Activated CD8-positive, alpha-beta memory T cell treated with anti-CD3 and anti-CD28 coated beads, Interleukin-2, amount 50 U/mL, for 1 hour (primary cell): ENCODE measurements around the gene AP3S2.
"Not testable (repeated sequence)": the region's sequence is repeated elsewhere in the genome, so short reads cannot be mapped to it uniquely, and the experiment has no call there.

Experiments
- DNase-seq: peaks from one replicate; pipeline ENCODE4 v3.0.0-alpha.2; 2020; ENCODE audit errors: extremely low read depth

AP3S2 gene

DNA sequence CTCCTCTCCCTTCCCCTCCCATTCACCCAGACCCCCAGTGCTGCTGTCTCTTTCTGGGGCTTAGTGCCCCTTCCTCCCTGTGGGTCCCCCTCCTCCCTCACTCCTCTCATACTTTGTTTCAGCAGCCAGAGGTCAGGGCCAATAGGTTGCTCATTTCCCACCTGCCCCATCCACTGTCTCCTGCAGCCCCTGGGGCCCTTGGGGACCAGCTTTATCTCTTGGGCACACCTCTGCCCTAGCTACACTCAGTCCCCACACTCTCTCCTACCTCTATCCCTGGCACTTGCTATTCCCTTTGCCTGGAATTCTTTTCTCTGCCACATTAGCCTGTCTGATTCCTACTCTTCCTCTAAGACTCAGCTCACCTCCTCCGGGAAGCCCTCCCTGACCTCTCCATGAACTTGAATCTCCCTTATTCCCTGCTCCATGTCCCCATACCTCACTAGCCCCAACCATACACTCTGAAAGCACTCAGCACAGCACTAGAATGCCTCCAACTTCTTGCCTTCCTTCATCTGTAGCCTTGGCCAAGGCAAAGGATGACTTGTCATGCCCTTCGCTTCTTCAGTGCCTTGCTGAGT lies 93.8 kb downstream of the AP3S2 start:
- no peak for DNase-seq

DNA sequence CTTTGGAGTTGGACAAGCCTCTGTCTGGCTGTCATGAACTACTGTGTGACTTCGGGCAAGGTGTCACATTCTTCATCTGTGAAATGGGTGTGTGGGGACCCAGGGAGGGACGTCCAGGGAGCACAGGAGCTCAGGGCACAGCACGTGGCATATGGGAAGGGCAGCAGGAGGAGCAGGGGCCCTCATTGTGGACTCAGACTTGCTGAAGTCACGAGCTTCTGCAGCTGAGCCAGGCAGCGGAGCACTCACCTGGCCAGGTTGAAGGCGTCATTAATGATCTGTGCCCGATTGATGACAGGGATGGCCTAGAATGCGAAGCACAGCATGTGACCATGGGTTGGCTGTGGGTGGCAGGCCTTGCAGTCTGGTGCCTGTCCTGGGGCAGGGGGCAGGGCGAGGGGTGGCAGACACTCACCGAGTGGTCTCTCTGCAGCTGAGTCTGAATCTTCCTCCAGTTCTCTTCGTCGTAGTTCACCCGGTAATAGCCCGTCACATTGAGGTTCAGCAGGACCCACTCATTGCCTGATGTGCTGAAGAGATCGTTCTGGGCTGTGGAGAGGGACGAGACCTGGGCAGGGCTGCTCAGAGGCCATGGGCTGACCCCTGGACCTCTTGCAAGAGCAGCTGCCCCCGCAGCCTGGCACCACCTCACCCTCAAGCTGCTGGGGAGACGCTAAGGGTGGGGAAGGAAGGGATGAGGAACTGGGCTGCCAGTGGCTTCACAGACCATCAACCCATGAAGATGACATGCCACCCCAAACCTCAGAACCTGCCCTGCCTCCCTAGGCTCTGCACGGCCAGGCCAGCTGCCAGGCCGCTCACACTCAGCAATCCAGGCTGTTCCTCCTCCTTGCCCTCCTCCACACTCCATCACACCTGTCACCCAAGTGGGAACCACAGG lies 94.5 kb downstream of the AP3S2 start:
- no peak for DNase-seq

DNA sequence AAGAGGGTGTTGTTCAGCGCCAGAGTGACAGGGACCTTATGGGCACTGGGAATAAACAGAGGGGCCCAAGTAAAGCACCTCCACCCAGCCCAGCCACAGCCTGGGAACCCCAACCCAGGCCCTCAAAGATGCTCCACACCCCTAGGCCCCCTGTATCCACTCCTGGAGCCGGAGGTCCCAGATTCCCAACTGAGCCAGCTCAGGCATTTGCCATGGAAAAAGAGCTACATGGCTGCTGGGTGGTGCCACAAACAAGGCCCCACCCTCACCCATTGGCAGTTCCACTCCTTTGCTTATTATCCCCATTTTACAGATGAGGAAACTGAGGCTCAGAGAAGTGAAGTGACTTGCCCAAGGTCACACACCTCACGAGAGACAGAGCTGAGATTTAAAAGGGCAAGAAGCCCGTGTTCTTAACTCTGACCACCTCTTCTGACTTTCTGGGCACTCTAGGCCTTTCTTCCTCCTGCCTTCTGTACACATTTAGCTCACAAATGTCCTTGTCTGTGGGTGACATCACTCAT lies 96.1 kb downstream of the AP3S2 start:
- DNase-seq, result no peak

DNA sequence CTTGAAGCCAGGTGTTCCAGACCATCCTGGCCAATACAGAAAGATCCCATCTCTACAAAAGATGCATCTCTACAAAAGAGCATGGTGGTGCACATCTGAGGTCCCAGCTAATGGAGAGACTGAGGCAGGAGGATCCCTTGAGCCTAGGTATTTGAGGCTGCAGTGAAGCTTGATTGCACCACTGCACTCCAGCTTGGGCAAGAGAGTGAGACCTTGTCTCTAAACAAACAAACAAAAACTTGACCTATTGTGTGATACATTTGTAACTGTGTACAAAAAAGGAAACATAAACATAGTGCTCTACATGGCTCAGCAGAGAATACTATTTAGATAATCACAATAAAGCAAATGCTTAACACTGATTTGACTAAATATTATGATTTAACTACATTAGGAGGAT lies 97.8 kb downstream of the AP3S2 start:
- no peak for DNase-seq

DNA sequence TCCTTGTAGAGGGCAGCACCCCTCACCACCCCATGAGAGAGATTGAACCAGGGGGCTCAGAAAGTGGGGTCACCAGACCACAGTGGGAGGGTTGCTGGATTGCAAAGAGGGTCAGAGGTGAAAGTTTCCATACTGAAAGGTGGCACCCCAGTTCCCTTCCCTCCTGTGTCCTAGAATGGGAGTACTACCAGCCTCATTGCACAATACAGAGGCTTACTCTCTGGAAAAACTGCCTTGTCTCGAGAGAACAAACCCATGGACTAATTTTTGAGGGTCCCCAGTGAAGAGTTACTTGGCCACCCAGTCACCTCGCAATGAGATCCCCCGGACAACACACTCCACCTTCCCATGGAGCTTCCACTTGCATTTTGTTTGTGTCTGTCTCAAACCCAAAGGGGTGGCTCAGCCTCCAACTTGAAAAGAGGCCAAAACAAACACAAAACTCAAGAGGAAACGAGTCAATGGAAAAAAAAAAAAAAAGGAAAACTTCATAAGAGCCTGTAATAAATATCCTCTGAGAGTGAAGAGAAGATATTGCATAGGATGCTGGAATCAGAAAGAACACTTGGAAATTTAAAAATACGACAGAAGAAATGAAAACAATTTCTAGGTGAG lies 99.1 kb downstream of the AP3S2 start:
- DNase-seq, result no peak

DNA sequence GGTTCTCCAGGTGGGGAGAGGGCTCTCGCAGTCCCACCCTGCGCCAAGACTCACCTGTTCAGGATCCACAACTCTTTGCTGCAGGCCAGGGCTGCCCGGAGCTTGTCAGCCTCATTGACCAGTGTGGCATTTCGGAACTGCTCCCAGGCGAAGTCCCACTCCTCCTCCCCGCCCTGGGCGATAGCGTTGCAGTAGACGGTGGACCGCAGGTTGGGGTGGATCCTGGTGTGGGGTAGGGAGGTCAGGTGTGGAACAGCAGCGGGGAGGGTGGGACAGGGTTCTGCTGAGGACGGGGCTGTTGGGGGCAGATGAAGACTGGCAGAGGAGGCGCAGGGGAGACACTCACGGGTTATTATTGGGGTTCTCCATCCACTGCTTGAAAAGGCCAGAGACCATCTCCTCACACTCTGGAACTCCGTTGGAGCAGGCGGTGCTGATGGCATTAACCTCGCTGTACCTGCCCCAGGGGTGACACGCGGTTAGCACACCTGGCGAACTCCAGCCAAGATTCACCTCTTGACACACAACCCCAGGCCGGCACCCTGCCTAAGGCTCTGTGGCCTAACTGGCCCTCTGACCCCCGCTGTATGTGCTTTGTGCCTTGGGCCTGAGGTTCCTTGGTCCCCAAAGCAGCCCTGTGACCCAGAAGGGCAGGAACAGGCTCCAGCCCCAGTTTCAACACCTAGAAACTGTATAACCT lies 101.5 kb downstream of the AP3S2 start:
- DNase-seq, result no peak

DNA sequence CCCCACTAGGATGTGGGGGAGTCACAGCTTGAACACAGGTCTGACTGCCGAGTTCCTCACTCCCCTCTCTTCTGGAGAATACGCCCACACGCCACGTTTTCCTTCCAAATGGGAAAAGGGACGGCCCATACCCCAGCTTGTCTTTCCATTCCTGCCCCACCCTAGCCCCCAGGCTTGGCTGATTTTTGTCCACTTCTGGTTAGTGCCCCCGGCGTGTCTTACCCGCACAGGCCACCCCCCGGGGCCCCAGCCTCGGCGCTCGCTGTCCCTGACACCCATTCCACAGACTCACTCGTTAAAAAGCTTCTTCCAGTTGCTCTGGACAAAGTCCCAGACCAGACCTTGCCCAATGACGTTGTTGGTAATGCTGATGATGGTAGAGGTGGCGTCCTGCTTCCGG lies 103.1 kb downstream of the AP3S2 start:
- no peak for DNase-seq

GRCh38 chr15:89790206-89790605 lies 103.6 kb downstream of the AP3S2 start:
- DNase-seq, result no peak

DNA sequence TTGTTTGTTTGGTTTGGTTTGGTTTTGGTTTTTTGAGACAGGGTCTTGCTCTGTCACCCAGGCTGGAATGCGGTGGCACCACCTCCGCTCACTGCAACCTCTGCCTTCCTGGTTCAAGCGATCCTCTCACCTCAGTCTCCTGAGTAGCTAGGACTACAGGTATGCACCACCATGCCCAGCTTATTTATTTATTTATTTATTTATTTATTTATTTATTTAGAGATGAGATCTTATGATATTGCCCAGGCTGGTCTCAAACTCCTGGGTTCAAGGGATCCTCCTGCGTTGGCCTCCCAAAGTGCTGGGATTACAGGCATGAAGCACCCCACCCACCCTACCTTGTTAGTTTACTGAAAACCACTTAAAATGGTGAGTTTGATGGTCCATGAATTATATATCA lies 105.2 kb downstream of the AP3S2 start:
- DNase-seq, result not testable (repeated sequence)

DNA sequence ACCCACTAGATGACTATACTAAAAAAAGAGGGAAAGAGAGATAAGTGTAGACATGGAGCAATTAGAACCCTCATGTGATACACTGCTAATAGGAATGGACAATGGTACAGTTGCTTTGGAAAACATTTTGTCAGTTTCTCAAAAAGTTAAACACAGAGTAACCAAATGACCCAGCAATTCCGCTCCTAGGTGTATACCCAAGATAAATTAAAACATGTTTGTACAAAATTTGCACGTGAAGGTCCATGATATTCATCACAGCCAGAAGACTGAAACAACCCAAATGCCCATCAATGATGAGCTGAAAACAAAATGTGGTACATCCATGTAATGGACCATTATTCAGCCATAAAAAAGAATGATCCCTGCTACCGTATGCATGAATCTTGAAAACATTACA lies 105.8 kb downstream of the AP3S2 start:
- DNase-seq, result no peak

GRCh38 chr15:89785774-89786140 lies 108.0 kb downstream of the AP3S2 start:
- no peak for DNase-seq

DNA sequence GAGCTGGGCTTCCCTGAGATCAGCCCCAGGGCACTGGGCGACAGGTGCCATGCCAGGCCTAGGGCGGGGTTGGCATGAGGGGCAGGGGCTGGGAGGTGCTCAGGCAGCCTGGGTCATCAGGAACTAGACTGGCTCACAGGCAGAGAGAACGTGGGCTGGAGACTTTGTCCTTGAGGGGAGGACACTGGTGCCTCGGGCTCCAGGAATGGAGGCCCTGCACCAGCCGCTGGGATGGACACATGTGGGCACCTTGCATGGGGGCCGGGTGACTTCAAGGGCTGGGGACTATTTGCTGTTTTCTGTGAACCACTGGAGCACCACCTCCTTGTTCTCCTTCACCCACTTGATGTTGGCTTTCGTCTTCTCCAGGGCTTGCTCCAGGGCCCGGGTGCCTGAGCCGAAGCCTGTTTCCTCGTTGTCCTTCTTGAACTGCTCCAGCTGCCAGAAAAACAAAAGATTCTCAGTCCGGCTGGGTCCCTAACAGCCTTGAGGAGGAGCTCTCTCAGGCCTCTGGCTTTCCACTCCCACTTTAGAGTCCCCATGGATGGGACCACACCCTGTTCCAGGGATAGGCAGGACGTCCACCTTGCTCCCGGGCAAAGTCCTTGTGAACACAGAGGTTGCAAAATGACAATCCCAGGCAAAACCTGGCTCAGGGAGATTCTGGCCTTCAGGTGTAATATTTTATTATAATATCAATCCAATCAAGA lies 108.6 kb downstream of the AP3S2 start:
- DNase-seq, result no peak

DNA sequence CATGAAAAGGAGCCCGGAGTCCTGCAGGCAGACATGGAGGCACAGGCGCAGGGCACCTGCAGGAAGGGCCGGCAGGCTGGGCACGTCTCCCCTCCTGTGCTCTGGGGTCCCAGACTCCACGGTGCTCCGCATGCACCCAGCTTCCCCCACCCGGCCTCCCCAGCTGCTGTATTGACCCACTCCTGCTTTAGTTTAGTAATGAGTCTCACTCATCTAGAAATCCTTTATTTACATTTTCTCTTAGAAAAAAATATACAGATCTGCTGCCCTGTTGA lies 109.2 kb downstream of the AP3S2 start:
- no peak for DNase-seq

GRCh38 chr15:89783861-89784685 lies 109.7 kb downstream of the AP3S2 start:
- no peak for DNase-seq

DNA sequence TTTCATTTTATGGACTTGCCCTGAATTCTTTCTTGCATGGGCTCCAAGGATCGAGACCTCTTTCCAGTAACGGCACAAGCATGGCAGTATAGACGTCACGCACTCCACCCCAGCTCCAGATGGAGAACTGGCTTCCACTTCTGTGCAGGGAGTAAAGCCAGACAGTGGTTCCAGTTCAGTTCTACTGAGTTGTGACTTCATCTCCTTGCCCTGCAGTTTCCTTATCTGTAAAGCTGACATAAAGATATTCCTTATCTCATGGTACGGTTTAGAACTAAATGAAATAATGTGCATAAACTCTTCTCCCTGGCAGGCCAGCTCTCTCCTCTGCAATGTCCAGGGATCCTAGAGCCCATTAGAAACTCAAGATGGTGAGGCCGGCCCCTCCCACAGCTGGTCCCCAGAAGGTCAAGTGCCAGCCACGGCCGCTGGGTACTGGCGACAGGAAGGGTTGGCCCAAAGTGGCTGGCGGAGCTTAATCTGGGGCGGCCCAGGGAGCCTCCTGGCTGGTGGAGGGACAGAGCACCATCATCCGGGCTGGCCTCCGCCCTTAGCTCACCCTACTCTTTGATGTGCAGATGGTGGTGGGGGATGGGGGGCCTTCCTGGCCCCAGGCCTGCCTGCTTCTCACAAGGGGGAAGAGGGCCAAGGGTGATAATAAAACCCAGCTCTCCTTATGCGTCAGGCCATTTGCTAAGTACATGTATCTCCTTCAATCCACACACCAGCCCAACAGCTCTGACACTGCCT lies 110.5 kb downstream of the AP3S2 start:
- DNase-seq, result no peak

DNA sequence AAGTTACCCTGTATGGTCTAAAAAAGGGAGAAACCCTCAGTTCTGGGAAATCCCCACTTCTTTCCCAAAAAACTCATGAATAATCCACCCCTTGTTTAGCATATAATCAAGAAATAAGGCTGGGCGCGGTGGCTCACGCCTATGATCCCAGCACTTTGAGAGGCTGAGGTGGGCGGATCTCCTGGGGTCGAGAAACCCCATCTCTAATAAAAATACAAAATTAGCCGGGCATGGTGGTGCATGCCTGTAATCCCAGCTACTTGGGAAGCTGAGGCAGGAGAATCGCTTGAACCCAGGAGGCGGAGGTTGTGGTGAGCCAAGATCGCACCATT lies 111.2 kb downstream of the AP3S2 start:
- not testable (repeated sequence) for DNase-seq

- DNase-seq, result no peak
These were observed 111.7 kb downstream of the AP3S2 start for GRCh38 chr15:89781891-89782618.

GRCh38 chr15:89781055-89781454 lies 112.7 kb downstream of the AP3S2 start:
- DNase-seq, result no peak

- DNase-seq, result no peak
These were observed 113.2 kb downstream of the AP3S2 start for GRCh38 chr15:89780601-89781000.
